ENCODE data around the gene B4GALNT1.
"Not testable (repeated sequence)": the region's sequence is repeated elsewhere in the genome, so short reads cannot be mapped to it uniquely, and the experiment has no call there.

Gene B4GALNT1

DNA sequence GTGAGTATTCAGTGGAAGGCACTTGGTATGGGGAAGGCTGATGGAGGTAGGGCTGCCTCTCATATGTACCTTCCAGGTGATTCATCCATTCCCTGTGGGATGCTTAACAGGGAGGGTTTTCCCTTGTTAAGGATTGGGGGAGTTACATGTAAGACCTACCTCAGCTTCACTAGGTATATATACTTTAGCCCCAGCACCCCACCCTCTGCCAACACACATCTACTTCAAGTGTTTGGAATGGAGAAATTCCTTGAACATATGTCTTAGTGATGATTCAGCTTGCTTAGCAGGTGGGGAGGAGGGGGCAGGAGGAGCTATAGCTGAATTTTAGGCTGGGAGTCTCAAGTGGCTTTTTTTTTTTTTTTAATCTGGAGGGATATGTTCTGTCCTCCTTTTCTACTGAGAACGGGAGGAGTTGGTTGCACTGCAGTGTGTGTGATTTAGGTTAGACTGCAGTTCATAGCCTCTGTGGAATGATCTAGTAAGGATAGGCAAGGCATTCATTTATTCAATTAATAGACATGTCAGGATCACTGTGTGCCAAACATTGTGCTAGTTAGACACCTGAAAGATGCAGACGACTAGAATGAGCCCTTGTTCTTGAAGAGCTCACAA is 40.3 kb downstream of the B4GALNT1 start:
- H3K27ac ChIP-seq = no peak overlapping the region
- TF ChIP-seq, protein P1, sequence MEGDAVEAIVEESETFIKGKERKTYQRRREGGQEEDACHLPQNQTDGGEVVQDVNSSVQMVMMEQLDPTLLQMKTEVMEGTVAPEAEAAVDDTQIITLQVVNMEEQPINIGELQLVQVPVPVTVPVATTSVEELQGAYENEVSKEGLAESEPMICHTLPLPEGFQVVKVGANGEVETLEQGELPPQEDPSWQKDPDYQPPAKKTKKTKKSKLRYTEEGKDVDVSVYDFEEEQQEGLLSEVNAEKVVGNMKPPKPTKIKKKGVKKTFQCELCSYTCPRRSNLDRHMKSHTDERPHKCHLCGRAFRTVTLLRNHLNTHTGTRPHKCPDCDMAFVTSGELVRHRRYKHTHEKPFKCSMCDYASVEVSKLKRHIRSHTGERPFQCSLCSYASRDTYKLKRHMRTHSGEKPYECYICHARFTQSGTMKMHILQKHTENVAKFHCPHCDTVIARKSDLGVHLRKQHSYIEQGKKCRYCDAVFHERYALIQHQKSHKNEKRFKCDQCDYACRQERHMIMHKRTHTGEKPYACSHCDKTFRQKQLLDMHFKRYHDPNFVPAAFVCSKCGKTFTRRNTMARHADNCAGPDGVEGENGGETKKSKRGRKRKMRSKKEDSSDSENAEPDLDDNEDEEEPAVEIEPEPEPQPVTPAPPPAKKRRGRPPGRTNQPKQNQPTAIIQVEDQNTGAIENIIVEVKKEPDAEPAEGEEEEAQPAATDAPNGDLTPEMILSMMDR (conservative IDR thresholded peaks at IDR 0.05) = no peak

DNA sequence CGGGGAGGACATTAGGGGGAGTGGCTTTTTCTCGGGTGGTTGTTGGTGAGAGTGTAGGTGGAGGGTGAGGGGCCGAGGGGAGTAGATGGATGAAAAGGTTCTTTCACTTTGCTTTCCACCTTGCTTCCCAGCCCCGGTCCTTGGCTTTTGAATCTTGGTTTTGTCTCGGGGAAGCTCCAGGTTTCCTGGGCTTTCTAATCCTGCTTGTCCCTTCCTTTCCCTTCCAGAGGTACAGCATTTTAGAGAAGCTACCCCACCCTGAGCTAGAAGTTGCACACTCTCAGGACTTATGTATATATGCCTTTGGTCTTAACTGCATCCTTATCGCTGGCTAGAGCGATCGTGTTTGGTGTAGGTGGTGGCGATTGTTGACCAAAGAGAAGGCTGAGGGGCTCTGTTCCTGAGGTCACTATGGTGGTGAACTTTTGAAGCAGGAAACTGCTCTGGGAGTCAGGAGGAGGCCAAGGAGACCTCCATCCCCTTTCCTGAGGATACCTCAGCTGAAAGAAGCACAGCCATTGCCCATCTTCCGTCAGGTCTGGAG is 41.1 kb downstream of the B4GALNT1 start:
- H3K27ac ChIP-seq = peak overlapping the region; percentile 78
- TF ChIP-seq, protein P1 (conservative IDR thresholded peaks at IDR 0.05) = no peak

DNA sequence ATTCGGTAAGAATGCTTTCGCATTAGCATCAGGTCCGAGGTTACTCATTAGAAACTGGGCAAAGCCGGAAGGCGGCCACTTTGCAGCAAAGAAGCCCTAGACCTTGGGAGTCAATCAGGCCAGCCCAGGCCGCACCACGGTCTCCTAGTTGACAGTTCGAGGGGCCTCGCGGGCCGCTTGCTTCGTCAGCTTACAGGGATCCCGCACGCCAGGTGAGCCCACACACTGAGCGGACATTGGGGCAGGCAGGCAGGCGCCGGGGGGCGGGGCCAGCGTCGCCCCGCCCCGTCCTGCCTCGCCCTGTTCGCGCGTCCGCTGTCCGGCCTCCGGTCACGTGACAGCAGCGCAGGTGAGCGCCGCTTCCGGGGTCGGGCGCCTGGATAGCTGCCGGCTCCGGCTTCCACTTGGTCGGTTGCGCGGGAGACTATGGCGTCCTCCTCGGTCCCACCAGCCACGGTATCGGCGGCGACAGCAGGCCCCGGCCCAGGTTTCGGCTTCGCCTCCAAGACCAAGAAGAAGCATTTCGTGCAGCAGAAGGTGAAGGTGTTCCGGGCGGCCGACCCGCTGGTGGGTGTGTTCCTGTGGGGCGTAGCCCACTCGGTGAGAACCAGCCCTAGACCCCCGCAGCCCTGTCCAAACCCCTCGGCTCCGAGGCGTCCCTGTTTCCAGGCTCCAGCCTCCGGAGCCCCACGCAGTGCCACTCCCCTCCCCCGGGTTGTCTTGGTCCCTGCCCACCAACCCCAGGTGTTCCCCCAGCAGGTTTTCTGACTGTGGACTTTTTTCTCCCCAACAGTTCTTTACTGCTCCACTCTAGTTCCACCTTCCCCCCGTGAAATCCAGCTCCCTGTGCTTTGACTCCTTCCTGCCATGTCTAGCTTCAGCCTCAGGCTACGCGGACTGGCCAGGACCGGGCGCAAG is 41.9 kb downstream of the B4GALNT1 start, which contains the start of gene PIP4K2C:
Gene PIP4K2C (plus strand): TSS at position 329 of the 918 bp plus-strand sequence. CDS start 98 bp downstream, at position 427.
- H3K27ac ChIP-seq = peak within 1 kb of the TSS; percentile 78
- TF ChIP-seq, protein P1 (conservative IDR thresholded peaks at IDR 0.05) = no peak

DNA sequence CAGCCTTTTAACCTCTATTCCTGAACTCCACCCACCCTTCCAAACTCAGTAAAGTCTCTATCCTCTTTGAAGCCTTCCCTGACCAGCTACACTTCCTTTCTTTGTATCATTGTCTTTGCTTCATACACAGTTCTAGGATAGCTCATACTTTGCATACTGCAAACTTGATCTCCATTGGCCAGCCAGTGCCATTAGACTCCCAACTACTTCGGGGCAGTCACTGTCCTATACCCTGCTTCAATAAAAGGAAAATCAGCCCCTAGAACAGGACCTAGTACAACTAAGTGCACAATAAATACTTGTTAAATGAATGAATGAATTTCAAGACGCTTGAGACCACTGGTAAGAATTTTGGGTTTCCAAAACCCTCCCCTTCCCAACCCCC is 42.5 kb downstream of the B4GALNT1 start:
- TF ChIP-seq, protein P1 (conservative IDR thresholded peaks at IDR 0.05) = no peak
- peak overlapping the region; percentile 78 for H3K27ac ChIP-seq

DNA sequence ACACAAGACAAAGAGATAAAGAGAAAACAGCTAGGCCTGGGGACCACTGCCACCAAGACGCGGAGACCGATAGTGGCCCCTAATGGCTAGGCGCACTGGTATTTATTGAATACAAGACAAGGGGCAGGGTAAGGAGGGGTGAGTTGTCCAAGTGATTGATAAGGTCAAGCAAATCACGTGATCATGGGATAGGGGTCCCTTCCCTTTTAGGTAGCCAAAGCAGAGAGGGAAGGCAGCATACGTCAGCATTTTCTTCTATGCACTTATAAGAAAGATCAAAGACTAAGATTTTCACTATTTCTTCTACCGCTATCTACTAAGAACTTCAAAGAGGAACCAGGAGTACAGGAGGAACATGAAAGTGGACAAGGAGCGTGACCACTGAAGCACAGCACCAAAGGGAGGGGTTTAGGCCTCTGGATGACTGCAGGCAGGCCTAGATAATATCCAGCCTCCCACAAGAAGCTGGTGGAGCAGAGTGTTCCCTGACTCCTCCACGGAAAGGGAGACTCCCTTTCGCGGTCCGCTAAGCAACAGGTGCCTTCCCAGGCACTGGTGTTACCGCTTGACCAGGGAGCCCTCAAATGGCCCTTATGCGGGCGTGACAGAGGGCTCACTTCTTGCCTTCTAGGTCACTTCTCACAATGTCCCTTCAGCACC is 43.9 kb downstream of the B4GALNT1 start:
- not testable (repeated sequence) for H3K27ac ChIP-seq

DNA sequence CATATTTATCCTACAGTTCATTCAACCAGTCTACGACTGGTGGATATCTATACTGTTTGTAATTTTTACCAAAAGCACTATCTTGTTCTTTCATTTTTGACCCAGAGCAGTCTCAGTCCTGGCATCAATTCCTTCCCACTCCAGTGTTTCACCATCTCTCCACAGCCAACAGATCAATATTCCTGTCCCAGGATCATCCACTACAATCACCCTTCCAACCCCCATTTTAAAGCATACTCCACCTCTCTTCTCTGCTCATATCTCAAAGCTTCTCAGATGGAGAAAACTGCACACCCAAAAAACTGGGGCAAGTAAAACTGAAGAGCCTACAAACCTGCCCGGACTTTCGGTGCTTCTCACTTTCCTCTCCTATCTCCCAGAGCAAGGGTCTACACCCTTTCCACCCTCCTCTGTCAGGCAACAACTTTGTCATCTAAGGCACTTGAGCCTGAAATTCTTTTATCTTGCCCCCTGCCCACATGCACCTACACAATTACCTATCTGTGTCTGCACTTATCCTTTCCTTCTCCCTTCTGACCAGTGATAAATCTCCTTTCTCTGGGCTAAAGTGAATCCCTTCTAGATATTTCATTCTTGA is 46.1 kb downstream of the B4GALNT1 start:
- no peak overlapping the region for H3K27ac ChIP-seq
- TF ChIP-seq, protein P1 (conservative IDR thresholded peaks at IDR 0.05) = no peak

DNA sequence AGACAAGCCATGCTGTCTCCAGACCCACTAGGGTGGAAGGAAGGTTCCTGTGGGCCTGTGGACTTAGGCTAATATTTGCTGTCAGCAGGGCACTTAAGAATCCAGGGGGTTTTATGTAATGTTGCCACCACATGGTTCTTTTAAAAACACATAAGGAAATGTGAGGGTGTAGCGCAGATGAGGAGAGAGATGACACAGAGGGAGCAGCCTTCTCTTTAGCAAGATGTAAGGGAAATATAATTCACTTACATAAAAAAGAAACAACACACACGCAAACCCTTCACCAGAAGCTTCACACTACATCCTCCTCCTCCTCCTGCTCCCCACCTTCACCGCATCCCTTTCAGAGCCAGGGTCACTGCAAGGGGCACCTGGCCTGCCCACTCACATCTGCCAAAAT is 46.9 kb downstream of the B4GALNT1 start:
- H3K27ac ChIP-seq = no peak overlapping the region
- TF ChIP-seq, protein P1 (conservative IDR thresholded peaks at IDR 0.05) = no peak

Measured in VCaP (cell line).